22Rv1 (cell line): ENCODE data around the gene COL24A1.

Source experiments
- ZFX ChIP-seq: fragments of 450-650 bp; IDR thresholded peaks from 2 replicates; pipeline ENCODE4 v1.6.1; 2017; ENCODE audit warnings: antibody characterized with exemption, borderline replicate concordance
- TF ChIP-seq, protein P1 (sequence below): fragments of 450-650 bp; IDR thresholded peaks from 2 replicates; pipeline ENCODE4 v1.5.1; 2017; ENCODE audit warnings: mild to moderate bottlenecking

DNA sequence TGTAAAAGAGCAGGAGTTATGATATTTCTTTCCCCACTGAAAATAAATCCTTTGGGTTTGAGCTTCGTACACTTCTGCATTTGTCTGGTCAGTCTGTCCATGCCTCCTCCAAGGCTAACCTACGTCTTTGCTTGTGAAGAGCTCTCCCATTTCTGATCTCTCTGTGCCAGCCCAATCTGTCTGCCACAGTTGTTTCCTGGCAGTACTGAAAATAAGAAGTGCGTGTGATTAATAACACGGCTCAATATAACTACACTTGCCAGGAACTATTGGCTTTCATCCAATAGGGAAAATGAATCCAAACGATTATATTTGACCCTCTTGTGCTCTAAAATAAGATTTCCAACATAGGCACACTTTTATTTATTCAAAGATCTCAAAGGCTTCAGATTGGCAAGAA lies 19.2 kb upstream of the COL24A1 start:
- TF ChIP-seq, protein P1, sequence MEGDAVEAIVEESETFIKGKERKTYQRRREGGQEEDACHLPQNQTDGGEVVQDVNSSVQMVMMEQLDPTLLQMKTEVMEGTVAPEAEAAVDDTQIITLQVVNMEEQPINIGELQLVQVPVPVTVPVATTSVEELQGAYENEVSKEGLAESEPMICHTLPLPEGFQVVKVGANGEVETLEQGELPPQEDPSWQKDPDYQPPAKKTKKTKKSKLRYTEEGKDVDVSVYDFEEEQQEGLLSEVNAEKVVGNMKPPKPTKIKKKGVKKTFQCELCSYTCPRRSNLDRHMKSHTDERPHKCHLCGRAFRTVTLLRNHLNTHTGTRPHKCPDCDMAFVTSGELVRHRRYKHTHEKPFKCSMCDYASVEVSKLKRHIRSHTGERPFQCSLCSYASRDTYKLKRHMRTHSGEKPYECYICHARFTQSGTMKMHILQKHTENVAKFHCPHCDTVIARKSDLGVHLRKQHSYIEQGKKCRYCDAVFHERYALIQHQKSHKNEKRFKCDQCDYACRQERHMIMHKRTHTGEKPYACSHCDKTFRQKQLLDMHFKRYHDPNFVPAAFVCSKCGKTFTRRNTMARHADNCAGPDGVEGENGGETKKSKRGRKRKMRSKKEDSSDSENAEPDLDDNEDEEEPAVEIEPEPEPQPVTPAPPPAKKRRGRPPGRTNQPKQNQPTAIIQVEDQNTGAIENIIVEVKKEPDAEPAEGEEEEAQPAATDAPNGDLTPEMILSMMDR = no peak
- no peak for TF ChIP-seq ZFX
